GM20000 (cell line): ENCODE data around the gene EHF.

Experiments
- DNase-seq: peaks from one replicate; pipeline ENCODE4 v3.0.0; 2012; ENCODE audit warnings: low spot score
- CTCF ChIP-seq: IDR thresholded peaks from 2 replicates; pipeline ENCODE4 v1.5.1; 2012; ENCODE audit warnings: mild to moderate bottlenecking, control low read depth; ENCODE audit errors: extremely low read depth, missing control alignments

Gene EHF

GRCh38 chr11:34602245-34602644 lies 18.6 kb upstream of the EHF start:
- TF ChIP-seq CTCF, result no peak
- DNase-seq, result no peak

GRCh38 chr11:34603129-34604001 lies 17.5 kb upstream of the EHF start:
- no peak for TF ChIP-seq CTCF
- no peak for DNase-seq

- TF ChIP-seq CTCF, result no peak
- no peak for DNase-seq
Observed at GRCh38 chr11:34604145-34604544, 16.7 kb upstream of the EHF start.

GRCh38 chr11:34604911-34605310 lies 16.0 kb upstream of the EHF start:
- DNase-seq, result no peak
- TF ChIP-seq CTCF, result no peak

GRCh38 chr11:34605481-34606325 lies 15.2 kb upstream of the EHF start:
- DNase-seq, result no peak
- no peak for TF ChIP-seq CTCF

GRCh38 chr11:34606326-34607120 lies 14.4 kb upstream of the EHF start:
- TF ChIP-seq CTCF, result no peak
- DNase-seq, result no peak
